ENCODE measurements around the gene CTNNBL1.

- TF ChIP-seq EZH2 (IDR thresholded peaks at IDR 0.05; ENCODE audit: borderline replicate concordance, low read depth, low read length, severe bottlenecking) (no peak), MYC (IDR thresholded peaks at IDR 0.05; ENCODE audit: low read depth, low read length) (no peak), POLR2A (IDR thresholded peaks at IDR 0.05; ENCODE audit: low read depth, low read length) (no peak), CTCF (IDR thresholded peaks at IDR 0.05; ENCODE audit: extremely low read depth in 1 of 2, insufficient read depth in 1 of 2, low read depth in 1 of 2, low read length in 2 of 2) (no peak), JUN (IDR thresholded peaks at IDR 0.05; ENCODE audit: borderline replicate concordance, insufficient read depth, insufficient read length, low read depth) (no peak)
These were observed 169.5 kb downstream of the CTNNBL1 start for GRCh38 chr20:37863289-37863688.
